H1 (cell line): ENCODE results near the gene OS9. TPM values are rescaled to one million over a fixed set of nuclear protein-coding genes. Genes with fewer than 3 reads are reported as not detected.

Source experiments
- GABPA ChIP-seq: IDR thresholded peaks from 2 replicates; pipeline ENCODE4 v1.6.1; 2011; ENCODE audit warnings: mild to moderate bottlenecking, low read length, moderate library complexity, borderline replicate concordance; ENCODE audit not compliant: insufficient read depth
- polyA plus RNA-seq, 7 experiments: library from polyadenylated mRNA; depleted of rRNA in 3 of 7; stranded (reverse) in 5 of 7; unstranded in 2 of 7; fragments of >200 nt in 5 of 7; fragments of 200-250 nt in 2 of 7; gene quantifications; 1 replicate in 5 of 7; 2 replicates in 1 of 7; 4 replicates in 1 of 7; pipeline versions ENCODE4 v1.2.1 to v1.2.3, GENCODE V29; 2011 to 2013; ENCODE audit warnings: missing spikeins in 2 of 7, mixed read lengths in 2 of 7
- total RNA-seq: library from RNA; stranded (reverse); fragmentation: NEBNext Ultra II Directional; extraction: Animal tissue kit (Norgen Biotek cat#: 25700); gene quantifications from 2 replicates; pipeline ENCODE4 v1.2.1, GENCODE V29; 2021

The OS9 gene
- total and polyA plus RNA-seq, 2 of the 8 experiments (the other 6 are each of a cell fraction or from before 2014, with no cell fraction given) = 71.0 to 108 TPM

DNA sequence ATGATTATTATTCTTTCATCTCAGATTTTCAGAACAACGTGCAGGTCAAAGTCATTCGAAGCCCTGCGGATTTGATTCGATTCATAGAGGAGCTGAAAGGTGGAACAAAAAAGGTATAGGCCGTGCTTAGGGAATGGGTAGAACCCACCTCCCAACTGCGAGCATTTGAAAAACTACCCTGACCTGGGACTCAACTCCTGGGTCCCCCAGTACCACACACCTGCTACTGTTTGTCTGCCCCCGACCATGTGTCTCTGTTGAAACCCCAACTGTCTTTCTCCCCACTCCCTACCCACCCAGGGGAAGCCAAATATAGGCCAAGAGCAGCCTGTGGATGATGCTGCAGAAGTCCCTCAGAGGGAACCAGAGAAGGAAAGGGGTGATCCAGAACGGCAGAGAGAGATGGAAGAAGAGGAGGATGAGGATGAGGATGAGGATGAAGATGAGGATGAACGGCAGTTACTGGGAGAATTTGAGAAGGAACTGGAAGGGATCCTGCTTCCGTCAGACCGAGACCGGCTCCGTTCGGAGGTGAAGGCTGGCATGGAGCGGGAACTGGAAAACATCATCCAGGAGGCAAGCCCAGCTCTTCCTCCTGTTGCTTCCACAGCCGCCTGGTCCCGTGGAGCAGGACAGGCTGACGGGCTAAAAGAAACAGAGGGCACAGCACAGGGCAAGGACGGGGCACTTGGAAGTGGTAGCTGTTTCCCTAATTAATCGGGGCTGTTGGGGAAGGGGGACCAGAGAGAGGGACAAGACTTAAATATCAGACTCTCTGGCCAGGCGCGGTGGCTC lies 24.1 kb downstream of the OS9 start (continued):
- TF ChIP-seq GABPA = no peak
